GM18508 (cell line): ENCODE data around the gene MAST4.

Source experiments
- ATAC-seq: cut with Tn5 transposase; IDR thresholded peaks from one replicate; pipeline ENCODE4 v1.9.1; 2021; ENCODE audit warnings: moderate number of reproducible peaks; ENCODE audit not compliant: insufficient read depth, unreplicated experiment

Gene MAST4

DNA sequence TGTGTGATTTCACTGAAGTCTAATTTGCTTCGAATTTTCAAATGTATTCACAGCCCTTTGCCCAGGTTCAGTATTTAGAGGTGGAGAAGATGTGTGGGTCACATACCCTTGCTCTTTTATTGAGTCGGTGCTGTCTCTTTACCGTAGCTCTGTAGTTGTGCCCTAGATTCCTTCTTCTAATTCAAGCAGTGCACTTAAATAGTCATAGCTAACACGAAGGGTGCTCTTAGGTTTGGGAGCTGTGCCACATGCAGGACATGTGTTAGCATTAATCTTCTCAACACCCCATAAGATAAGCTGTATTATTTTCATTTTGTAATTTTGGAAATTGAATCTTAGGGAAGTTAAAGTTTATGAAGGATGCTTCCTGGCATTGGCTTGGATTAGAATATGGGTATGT, 293.3 kb downstream of the MAST4 start:
- ATAC-seq: no peak

- ATAC-seq: no peak
Observed at GRCh38 chr5:66891184-66891925, 295.2 kb downstream of the MAST4 start.

- no peak for ATAC-seq
Observed at GRCh38 chr5:66892716-66893115, 296.5 kb downstream of the MAST4 start.

DNA sequence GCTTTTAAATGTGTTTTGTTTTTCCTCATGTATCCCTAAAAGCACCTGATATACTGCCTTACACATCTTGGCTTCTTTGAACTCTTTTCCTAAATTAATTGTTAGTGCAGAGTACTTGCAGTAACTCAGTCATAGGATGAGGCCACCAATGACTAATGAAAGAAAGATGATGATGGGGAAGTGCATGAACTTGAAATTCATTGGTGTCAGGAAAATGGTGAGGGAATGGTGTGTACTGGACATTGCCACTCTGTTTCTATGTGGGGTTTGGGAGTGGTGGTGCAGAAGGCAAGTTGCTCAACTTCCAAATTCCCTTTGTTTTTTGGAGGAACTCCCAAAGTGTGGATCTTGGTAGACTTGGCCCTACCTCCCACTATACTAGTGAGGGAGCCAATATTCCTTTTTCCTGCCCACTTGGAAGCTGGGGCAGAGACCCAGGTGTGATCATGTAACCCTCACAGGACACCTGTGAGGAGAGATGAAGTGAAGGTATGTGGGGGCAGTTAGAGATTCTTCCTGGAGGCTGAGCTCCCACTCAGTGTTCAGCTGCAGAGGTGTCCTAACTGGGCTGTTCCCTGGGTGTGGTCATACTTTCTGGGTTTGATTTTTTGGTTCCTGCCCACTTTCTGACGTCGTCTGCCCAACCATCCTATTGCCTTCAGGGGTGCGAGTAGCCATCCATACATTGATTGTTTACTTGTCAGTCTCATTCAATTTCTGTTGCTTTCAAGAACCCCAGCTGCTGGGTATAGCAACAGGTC, 298.5 kb downstream of the MAST4 start:
- ATAC-seq: no peak

- no peak for ATAC-seq
Observed at GRCh38 chr5:66896171-66896570, 300.0 kb downstream of the MAST4 start.

- no peak for ATAC-seq
Observed at GRCh38 chr5:66897356-66897755, 301.2 kb downstream of the MAST4 start.

- no peak for ATAC-seq
Observed at GRCh38 chr5:66898241-66898995, 302.2 kb downstream of the MAST4 start.

DNA sequence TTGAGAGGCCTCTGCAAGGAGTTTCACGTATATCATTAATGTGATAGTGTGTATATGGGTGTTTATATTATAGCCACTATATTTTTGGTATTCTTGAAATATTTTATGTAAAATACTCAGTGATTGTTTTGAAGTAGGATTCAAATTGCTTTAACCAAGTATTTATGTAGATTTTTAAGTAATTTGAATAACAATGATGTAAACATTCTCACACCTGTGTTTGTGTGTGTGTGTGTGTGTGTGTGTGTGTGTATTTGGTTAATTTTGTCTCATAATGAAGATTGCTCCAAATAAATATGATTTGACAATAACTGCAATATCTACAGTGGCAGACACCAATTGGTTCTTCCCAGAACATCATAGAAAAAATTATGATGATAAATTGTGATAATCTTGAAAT, 307.0 kb downstream of the MAST4 start:
- ATAC-seq: no peak

DNA sequence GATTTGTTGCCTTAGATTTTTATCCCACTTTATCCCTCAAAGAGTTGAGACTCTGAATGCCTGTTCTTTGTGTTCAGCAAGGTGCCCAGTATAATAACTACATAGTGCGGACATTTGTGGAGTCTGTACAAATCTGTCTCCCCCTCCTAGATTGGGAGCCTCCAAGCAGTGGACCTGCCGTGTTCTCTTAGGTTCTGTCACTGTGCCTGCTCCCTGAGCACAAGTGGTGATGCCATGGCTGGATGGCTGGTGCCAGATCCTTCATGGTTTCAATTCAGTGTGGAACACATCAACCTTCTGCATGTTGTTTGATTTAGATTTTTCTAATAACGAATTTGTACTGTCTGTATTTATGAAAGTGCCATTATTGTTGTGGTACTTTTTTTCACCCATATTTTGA, 307.5 kb downstream of the MAST4 start:
- no peak for ATAC-seq

GRCh38 chr5:66904189-66904588, 308.0 kb downstream of the MAST4 start:
- no peak for ATAC-seq

GRCh38 chr5:66906021-66906420, 309.8 kb downstream of the MAST4 start:
- no peak for ATAC-seq

GRCh38 chr5:66908230-66908629, 312.0 kb downstream of the MAST4 start:
- ATAC-seq: no peak

DNA sequence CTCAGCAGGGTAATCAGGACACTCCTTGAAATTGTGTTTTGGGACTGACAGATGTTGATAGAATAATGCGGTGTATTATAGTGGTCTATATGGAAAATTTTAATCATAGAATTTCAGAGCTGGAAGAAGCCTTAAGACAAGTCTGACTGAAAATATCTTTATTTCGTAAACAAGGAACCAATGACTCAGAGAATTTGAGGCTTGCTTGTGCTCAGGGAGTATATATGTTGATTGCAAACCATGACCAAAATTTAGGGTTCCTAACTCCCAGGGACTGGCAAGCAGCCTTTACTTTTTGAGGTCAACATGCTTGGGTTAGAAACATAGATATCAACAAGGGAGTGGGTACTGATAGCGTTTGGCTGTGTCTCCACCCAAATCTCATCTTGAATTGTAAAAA, 313.2 kb downstream of the MAST4 start:
- ATAC-seq: no peak

- no peak for ATAC-seq
Observed at GRCh38 chr5:66912787-66913186, 316.6 kb downstream of the MAST4 start.

DNA sequence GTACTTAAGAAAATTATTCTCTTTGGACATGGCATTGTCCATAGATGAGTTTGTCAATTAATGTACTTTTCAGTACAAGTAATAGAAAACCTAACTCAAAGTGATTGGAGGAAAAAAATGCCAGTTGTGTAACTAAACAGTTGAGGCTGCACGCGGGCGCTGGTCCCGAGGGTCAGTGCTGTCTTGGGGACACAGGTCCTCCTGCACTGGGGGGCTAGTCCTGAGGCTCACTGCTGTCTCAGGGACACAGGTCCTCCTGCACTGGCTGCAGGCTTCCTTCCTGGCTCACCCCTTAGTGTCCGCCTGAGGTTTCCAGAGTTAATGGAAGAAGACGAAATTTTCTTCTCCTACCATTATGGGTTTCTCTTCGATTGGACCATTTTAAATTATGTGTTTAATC, 319.3 kb downstream of the MAST4 start:
- no peak for ATAC-seq

DNA sequence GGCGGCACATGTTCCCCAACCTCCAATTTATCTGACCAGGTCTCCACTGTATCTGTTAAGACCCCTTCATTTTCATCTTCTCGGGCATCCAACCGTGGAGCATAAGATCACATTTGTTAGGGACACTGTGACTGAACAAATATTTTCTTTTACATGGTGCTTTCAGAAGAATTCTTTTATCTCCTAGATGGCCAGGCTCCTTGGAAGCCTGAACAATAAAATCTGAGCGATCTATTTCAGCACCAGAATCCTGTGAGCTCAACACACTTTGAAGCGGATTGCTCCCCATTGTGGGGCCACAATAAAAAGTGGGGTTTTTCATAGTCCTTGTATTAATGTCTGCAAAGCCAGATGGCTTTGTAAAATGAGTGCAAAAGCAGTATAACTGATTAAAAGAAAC, 326.7 kb downstream of the MAST4 start:
- ATAC-seq: no peak

DNA sequence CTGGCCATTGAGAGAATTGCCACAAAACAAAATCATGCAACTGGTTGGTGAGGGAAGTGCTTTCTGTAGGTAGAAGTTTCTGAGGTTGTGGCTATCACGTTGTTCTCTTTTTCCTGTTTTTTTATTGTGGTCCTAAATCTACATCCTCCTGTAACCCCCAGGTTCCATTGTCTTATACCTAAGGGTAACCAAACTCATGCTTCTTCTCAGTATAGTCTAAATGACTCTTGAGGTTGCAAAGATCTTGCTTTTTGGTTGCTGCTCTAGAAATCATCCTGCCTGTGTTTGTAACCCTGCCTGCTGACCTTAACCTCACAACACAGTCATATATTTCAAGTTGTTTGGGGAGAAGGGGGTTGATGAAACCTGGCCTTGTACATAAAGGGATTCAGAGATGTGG, 327.3 kb downstream of the MAST4 start:
- ATAC-seq: no peak

GRCh38 chr5:66923922-66924321, 327.7 kb downstream of the MAST4 start:
- no peak for ATAC-seq

GRCh38 chr5:66927140-66927539, 330.9 kb downstream of the MAST4 start:
- ATAC-seq: no peak

DNA sequence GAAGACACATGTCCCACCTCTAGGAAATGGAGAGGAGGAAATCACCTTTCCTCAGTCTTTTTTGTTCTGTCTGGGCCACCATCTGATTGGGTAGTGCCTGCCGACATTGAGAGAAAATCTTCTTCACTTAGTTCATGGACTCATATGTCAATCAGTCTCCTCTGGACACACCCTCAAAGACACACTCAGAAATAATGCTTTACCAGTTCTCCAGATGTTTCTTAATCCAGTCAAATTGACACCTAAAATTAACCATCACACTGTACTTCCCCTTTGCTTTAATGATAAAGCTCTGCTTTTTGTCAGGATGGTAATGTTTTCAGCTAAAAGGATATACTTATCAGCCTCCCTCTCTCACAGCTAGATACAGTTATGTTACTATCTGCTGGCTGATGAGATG, 333.1 kb downstream of the MAST4 start:
- no peak for ATAC-seq

GRCh38 chr5:66929995-66930394, 333.8 kb downstream of the MAST4 start:
- no peak for ATAC-seq
